Measurements from ENCODE around the gene ARHGAP33. TPM values are rescaled to one million over a fixed set of nuclear protein-coding genes. Genes with fewer than 3 reads are reported as not detected.

Gene ARHGAP33
- total and polyA plus RNA-seq, 8 donors = 11.4 to 35.6 (median 27.5) TPM

GRCh38 chr19:35816262-35816661, 40.9 kb downstream of the ARHGAP33 start:
- intact Hi-C loops (cut with DNase I) = no loop called here
- ATAC-seq (no peak), DNase-seq (no peak)
- TF ChIP-seq CTCF (IDR thresholded peaks at IDR 0.05) = no peak
- H3K9me3 ChIP-seq = peaks cover 0 to 2% of the 10 kb centered on the region in 2 donors
- H3K4me1 ChIP-seq = no peaks in the 10 kb centered on the region
- H3K27me3 ChIP-seq = peaks cover 0 to 79% of the 10 kb centered on the region in 2 donors
- H3K4me3 ChIP-seq = no peak overlapping the region
- no peak overlapping the region for H3K27ac ChIP-seq
- no peaks in the 10 kb centered on the region for H3K36me3 ChIP-seq

- ATAC-seq (no peak), DNase-seq (no peak)
- Histone ChIP-seq H3K27ac (no peak overlapping the region), H3K4me1 (no peaks in the 10 kb centered on the region), H3K27me3 (peaks cover 0 to 81% of the 10 kb centered on the region in 2 donors), H3K4me3 (no peak overlapping the region), H3K36me3 (no peaks in the 10 kb centered on the region), H3K9me3 (peaks cover 0 to 2% of the 10 kb centered on the region in 2 donors)
- TF ChIP-seq CTCF (IDR thresholded peaks at IDR 0.05) = no peak
- intact Hi-C loops (cut with DNase I) = no loop called here
Observed at GRCh38 chr19:35816846-35817245, 41.5 kb downstream of the ARHGAP33 start.

GRCh38 chr19:35818445-35818844, 43.1 kb downstream of the ARHGAP33 start:
- no peak for DNase-seq
- intact Hi-C loops (cut with DNase I) = no loop called here
- no peaks in the 10 kb centered on the region for H3K36me3 ChIP-seq
- H3K27me3 ChIP-seq = peaks cover 0 to 79% of the 10 kb centered on the region in 2 donors
- TF ChIP-seq CTCF (IDR thresholded peaks at IDR 0.05) = no peak
- no peaks in the 10 kb centered on the region for H3K9me3 ChIP-seq
- no peak for ATAC-seq
- H3K27ac ChIP-seq = no peak overlapping the region
- no peaks in the 10 kb centered on the region for H3K4me1 ChIP-seq
- no peak overlapping the region for H3K4me3 ChIP-seq

GRCh38 chr19:35822579-35822978, 47.2 kb downstream of the ARHGAP33 start:
- ATAC-seq (no peak), DNase-seq (no peak)
- Histone ChIP-seq H3K9me3 (no peaks in the 10 kb centered on the region), H3K36me3 (no peaks in the 10 kb centered on the region), H3K27me3 (peaks cover 0 to 74% of the 10 kb centered on the region in 2 donors), H3K4me1 (no peaks in the 10 kb centered on the region), H3K27ac (no peak overlapping the region), H3K4me3 (no peak overlapping the region)
- TF ChIP-seq CTCF (IDR thresholded peaks at IDR 0.05) = no peak
- intact Hi-C loops (cut with DNase I) = no loop called here

GRCh38 chr19:35824150-35824549, 48.8 kb downstream of the ARHGAP33 start:
- no peak for ATAC-seq
- H3K4me3 ChIP-seq = no peak overlapping the region

More at GRCh38 chr19:35824150-35824549, 48.8 kb downstream of the ARHGAP33 start:
- intact Hi-C loops (cut with DNase I) = no loop called here
- Histone ChIP-seq H3K4me1 (no peaks in the 10 kb centered on the region), H3K27me3 (peaks cover 0 to 71% of the 10 kb centered on the region in 2 donors), H3K36me3 (no peaks in the 10 kb centered on the region), H3K27ac (no peak overlapping the region), H3K9me3 (no peaks in the 10 kb centered on the region)
- no peak for DNase-seq
- no peak for TF ChIP-seq CTCF (IDR thresholded peaks at IDR 0.05)
